Activated T-cell treated with anti-CD3 and anti-CD28 coated beads, Interleukin-2, amount 50 U/mL, for 4 hours (primary cell): ENCODE results near the gene PSEN1. TPM values are rescaled to one million over a fixed set of nuclear protein-coding genes. Genes with fewer than 3 reads are reported as not detected.
"Not testable (repeated sequence)": the region's sequence is repeated elsewhere in the genome, so short reads cannot be mapped to it uniquely, and the experiment has no call there.

Source experiments
- ATAC-seq, 2 donors: fragments of 200-7000 bp; cut with Tn5 transposase; one replicate each; pipeline ENCODE4 v1.10.0; 2021
- DNase-seq: peaks from one replicate; pipeline ENCODE4 v3.0.0-alpha.2; 2020
- H3K27me3 Mint-ChIP-seq: one replicate; pipeline ENCODE4 v1.8.0; 2021; ENCODE audit warnings: low read depth, mixed read lengths
- H3K36me3 Mint-ChIP-seq: one replicate; pipeline ENCODE4 v1.8.0; 2022; ENCODE audit warnings: mixed read lengths; ENCODE audit not compliant: insufficient read depth
- H3K4me1 Mint-ChIP-seq: one replicate; pipeline ENCODE4 v1.8.0; 2021; ENCODE audit warnings: low read depth, mixed read lengths
- H3K4me3 Mint-ChIP-seq: one replicate; pipeline ENCODE4 v1.8.0; 2021; ENCODE audit warnings: mild to moderate bottlenecking, moderate library complexity, mixed read lengths
- H3K9me3 Mint-ChIP-seq: one replicate; pipeline ENCODE4 v1.8.0; 2021; ENCODE audit warnings: mixed read lengths
- total RNA-seq, 3 donors: library from RNA; stranded (reverse); gene quantifications; one replicate each; pipeline ENCODE4 v1.2.1, GENCODE V29; 2021

Gene PSEN1
- total RNA-seq, 3 donors from 2014 or later, result 21.5 to 29.2 (median 25.0) TPM

DNA sequence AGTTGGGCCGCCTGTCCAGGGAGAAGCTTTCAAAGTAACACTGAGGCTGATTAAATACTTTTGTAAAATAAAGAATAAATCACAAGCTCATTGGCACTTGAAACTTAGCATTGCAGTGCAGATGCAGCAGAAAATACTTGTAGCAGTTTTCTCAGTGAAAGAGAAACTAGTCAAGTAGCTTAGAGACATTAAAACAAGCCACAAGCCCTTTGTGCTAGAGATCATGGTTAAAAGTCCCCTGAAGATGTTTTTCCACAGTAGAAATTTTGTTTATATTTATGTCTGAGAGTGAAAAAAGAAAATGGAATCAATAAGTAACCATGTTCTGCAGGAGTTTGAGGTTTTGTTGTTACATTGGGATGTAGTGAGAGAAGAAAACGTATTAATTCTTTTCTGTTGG is 5.9 kb downstream of the PSEN1 start:
- no peak for DNase-seq

DNA sequence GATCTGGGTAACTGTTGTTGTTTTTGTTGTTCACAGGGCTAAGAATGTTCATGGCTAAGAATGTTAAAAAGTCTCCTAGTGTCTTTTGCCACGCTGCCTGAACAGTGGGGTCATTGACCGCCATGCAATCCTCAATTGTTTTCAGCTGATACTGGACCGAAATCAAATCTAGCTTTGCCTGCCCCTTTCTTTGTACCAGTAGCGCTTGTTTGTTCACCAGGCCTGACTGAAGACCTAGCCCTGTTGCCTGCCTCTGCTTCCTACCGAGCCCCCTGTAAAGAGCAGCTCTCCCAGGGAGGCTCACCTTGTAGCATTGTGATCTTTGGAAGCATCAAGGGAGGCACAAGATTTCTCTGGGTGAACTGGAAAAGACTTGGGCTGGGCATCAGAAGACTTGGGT is 6.7 kb downstream of the PSEN1 start:
- Mint-ChIP-seq H3K4me1 (peaks cover 36% of the 10 kb centered on the region), H3K4me3 (no peak overlapping the region)

More for the DNA sequence above, 5.9 kb downstream of the PSEN1 start:
- Mint-ChIP-seq H3K27me3 (no peaks in the 10 kb centered on the region), H3K9me3 (no peaks in the 10 kb centered on the region), H3K36me3 (peaks cover 3% of the 10 kb centered on the region), H3K4me1 (peaks cover 41% of the 10 kb centered on the region), H3K4me3 (no peak overlapping the region)
- ATAC-seq, result no peak

GRCh38 chr14:73143617-73144016 is 7.3 kb downstream of the PSEN1 start:
- Mint-ChIP-seq H3K9me3 (no peaks in the 10 kb centered on the region), H3K27me3 (no peaks in the 10 kb centered on the region), H3K4me1 (peaks cover 36% of the 10 kb centered on the region), H3K36me3 (peaks cover 9% of the 10 kb centered on the region), H3K4me3 (no peak overlapping the region)
- no peak for DNase-seq
- ATAC-seq, result no peak

More for the DNA sequence above, 6.7 kb downstream of the PSEN1 start:
- peaks cover 4% of the 10 kb centered on the region for H3K36me3 Mint-ChIP-seq
- no peak for DNase-seq
- H3K9me3 Mint-ChIP-seq, result no peaks in the 10 kb centered on the region
- H3K27me3 Mint-ChIP-seq, result no peaks in the 10 kb centered on the region
- ATAC-seq, result no peak

- H3K4me3 Mint-ChIP-seq, result no peak overlapping the region
- DNase-seq (no peak), ATAC-seq (no peak)
- H3K9me3 Mint-ChIP-seq, result no peaks in the 10 kb centered on the region
- peaks cover 15% of the 10 kb centered on the region for H3K36me3 Mint-ChIP-seq
- H3K4me1 Mint-ChIP-seq, result peaks cover 31% of the 10 kb centered on the region
- no peaks in the 10 kb centered on the region for H3K27me3 Mint-ChIP-seq
Measured at GRCh38 chr14:73145371-73145770, 9.1 kb downstream of the PSEN1 start.

- DNase-seq (no peak), ATAC-seq (no peak)
- Mint-ChIP-seq H3K4me3 (no peak overlapping the region), H3K9me3 (no peaks in the 10 kb centered on the region), H3K36me3 (peaks cover 14% of the 10 kb centered on the region), H3K4me1 (peaks cover 24% of the 10 kb centered on the region), H3K27me3 (no peaks in the 10 kb centered on the region)
Measured at GRCh38 chr14:73146111-73146510, 9.8 kb downstream of the PSEN1 start.

GRCh38 chr14:73149753-73150152 is 13.4 kb downstream of the PSEN1 start:
- no peaks in the 10 kb centered on the region for H3K27me3 Mint-ChIP-seq

GRCh38 chr14:73153272-73153671 is 17.0 kb downstream of the PSEN1 start:
- DNase-seq, result no peak
- H3K4me3 Mint-ChIP-seq, result no peak overlapping the region
- no peaks in the 10 kb centered on the region for H3K27me3 Mint-ChIP-seq
- ATAC-seq, result no peak
- no peaks in the 10 kb centered on the region for H3K9me3 Mint-ChIP-seq
- no peaks in the 10 kb centered on the region for H3K4me1 Mint-ChIP-seq
- H3K36me3 Mint-ChIP-seq, result peaks cover 15% of the 10 kb centered on the region

More at GRCh38 chr14:73149753-73150152, 13.4 kb downstream of the PSEN1 start:
- peaks cover 4% of the 10 kb centered on the region for H3K4me1 Mint-ChIP-seq
- H3K36me3 Mint-ChIP-seq, result peaks cover 14% of the 10 kb centered on the region
- no peak for ATAC-seq
- no peak for DNase-seq
- no peak overlapping the region for H3K4me3 Mint-ChIP-seq
- no peaks in the 10 kb centered on the region for H3K9me3 Mint-ChIP-seq

DNA sequence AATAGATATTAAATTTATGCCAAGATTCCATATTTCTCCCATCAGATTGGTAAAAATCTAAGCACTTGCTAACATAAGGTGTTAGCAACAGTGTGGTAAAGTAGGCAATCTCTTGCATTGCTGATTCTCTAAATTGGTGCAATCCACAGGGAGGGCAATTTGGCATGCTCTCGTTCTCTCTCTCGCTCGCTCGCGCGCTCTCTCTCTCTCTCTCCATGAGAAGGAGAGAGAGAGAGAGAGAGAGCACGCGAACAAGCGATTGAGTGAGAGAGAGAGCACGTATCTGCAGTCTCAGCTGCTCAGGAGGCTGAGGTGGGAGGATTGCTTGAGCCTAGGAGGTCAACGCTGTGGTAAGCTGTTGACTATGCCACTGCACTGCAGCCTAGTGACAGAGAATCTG is 25.9 kb downstream of the PSEN1 start:
- DNase-seq (no peak), ATAC-seq (no peak)
- Mint-ChIP-seq H3K4me1 (no peaks in the 10 kb centered on the region), H3K4me3 (no peak overlapping the region), H3K9me3 (no peaks in the 10 kb centered on the region), H3K27me3 (no peaks in the 10 kb centered on the region), H3K36me3 (peaks cover 53% of the 10 kb centered on the region)

DNA sequence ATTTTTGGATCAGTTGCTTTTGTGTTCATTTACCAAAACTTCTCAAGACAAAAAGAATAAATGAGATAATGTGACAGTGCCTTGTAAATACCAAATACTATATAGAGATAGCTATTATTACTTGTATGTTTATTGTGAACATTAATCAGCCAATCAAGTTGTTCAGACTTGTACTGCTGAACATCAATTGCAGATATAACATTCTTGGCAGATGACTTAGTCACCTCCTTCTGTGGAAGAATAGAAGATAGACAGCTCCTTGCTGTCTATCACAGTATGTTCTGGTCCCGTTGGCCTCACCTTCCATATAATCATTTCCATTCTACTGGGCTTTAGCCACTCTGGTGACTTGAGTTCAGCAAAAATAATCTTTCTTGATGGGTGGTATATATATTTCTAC is 30.1 kb downstream of the PSEN1 start:
- Mint-ChIP-seq H3K4me1 (no peaks in the 10 kb centered on the region), H3K4me3 (no peak overlapping the region), H3K27me3 (no peaks in the 10 kb centered on the region), H3K36me3 (peaks cover 55% of the 10 kb centered on the region), H3K9me3 (no peaks in the 10 kb centered on the region)
- ATAC-seq (no peak), DNase-seq (no peak)

DNA sequence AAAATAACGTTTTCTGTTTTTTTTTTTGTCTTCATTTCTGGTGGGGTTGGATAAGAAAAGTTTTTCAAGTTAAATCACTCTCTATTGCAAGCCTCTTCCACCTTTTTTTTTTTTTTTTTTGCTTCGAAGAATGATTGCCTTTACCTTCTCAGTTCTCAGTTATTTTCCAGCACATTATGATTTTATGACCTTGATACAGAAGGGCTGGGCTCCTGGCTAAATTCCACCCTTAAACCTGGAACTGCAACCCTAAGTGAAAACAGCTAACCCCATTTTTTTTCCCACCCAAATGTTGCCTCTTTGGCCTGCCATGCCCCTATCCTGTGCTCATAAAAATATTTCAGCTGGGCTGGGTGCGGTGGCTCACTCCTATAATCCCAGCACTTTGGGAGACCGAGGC is 31.4 kb downstream of the PSEN1 start:
- DNase-seq (no peak), ATAC-seq (no peak)
- Mint-ChIP-seq H3K4me3 (no peak overlapping the region), H3K9me3 (no peaks in the 10 kb centered on the region), H3K27me3 (no peaks in the 10 kb centered on the region), H3K36me3 (peaks cover 54% of the 10 kb centered on the region), H3K4me1 (no peaks in the 10 kb centered on the region)

- no peaks in the 10 kb centered on the region for H3K4me1 Mint-ChIP-seq
- no peak overlapping the region for H3K4me3 Mint-ChIP-seq
- DNase-seq (no peak), ATAC-seq (no peak)
- peaks cover 51% of the 10 kb centered on the region for H3K36me3 Mint-ChIP-seq
- no peaks in the 10 kb centered on the region for H3K27me3 Mint-ChIP-seq
- no peaks in the 10 kb centered on the region for H3K9me3 Mint-ChIP-seq
Measured at GRCh38 chr14:73168274-73168673, 32.0 kb downstream of the PSEN1 start.

DNA sequence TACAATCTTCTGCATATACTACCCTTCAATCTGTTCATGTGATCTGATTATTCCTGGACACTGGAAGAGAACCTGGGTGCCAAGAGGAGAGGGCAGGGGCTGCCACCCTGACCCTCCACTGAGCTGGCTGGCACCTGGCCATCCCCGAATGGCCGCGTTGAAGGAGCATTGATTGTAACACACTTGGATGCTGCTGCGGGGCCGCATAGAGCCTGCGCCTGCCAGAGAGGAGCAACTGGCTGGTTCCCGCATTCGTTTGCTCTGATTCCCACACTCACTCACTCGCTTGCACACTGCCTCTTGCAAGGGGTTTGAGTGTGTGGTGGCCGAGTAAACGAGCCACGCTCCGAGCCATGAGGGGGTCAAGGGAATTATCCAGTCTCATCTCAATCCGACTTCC is 32.4 kb downstream of the PSEN1 start:
- Mint-ChIP-seq H3K9me3 (no peaks in the 10 kb centered on the region), H3K4me1 (no peaks in the 10 kb centered on the region), H3K27me3 (no peaks in the 10 kb centered on the region), H3K36me3 (peaks cover 49% of the 10 kb centered on the region), H3K4me3 (no peak overlapping the region)
- DNase-seq (no peak), ATAC-seq (no peak)

DNA sequence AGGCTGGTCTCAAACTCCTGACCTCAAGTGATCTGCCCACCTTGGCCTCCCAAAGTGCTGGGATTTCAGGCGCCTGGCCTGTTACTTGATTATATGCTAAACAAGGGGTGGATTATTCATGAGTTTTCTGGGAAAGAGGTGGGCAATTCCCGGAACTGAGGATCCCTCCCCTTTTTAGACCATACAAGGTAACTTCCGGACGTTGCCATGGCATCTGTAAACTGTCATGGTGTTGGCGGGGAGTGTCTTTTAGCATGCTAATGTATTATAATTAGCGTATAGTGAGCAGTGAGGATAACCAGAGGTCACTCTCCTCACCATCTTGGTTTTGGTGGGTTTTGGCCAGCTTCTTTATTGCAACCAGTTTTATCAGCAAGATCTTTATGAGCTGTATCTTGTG is 33.5 kb downstream of the PSEN1 start:
- H3K4me1 Mint-ChIP-seq, DNase-seq, H3K9me3 Mint-ChIP-seq, ATAC-seq, H3K27me3 Mint-ChIP-seq, H3K4me3 Mint-ChIP-seq: not testable (repeated sequence)
- peaks cover 46% of the 10 kb centered on the region for H3K36me3 Mint-ChIP-seq

GRCh38 chr14:73170686-73171085 is 34.4 kb downstream of the PSEN1 start:
- Mint-ChIP-seq H3K4me3 (no peak overlapping the region), H3K36me3 (peaks cover 46% of the 10 kb centered on the region), H3K27me3 (no peaks in the 10 kb centered on the region), H3K9me3 (no peaks in the 10 kb centered on the region), H3K4me1 (no peaks in the 10 kb centered on the region)
- DNase-seq (no peak), ATAC-seq (no peak)

GRCh38 chr14:73172500-73172899 is 36.2 kb downstream of the PSEN1 start:
- Mint-ChIP-seq H3K36me3 (peaks cover 47% of the 10 kb centered on the region), H3K4me1 (no peaks in the 10 kb centered on the region), H3K4me3 (no peak overlapping the region), H3K27me3 (no peaks in the 10 kb centered on the region), H3K9me3 (no peaks in the 10 kb centered on the region)
- no peak for ATAC-seq
- DNase-seq, result no peak
